DLD1 (cell line): ENCODE measurements around the gene ANKRD50.

Experiments used
- in situ Hi-C: cut with HindIII; loops from 2 replicates; pipeline ENCODE4 v1.10.0; 2017; ENCODE audit warnings: low sequenced_read_pairs

Gene ANKRD50

GRCh38 chr4:124636788-124637187 is 75.7 kb downstream of the ANKRD50 start:
- in situ Hi-C loops = no loop called here

GRCh38 chr4:124635331-124635730 is 77.2 kb downstream of the ANKRD50 start:
- in situ Hi-C loops = no loop called here

GRCh38 chr4:124633285-124633941 is 79.1 kb downstream of the ANKRD50 start:
- in situ Hi-C loops = no loop called here

GRCh38 chr4:124632439-124632838 is 80.1 kb downstream of the ANKRD50 start:
- in situ Hi-C loops = no loop called here

- in situ Hi-C loops = no loop called here
Observed at GRCh38 chr4:124631760-124632159, 80.8 kb downstream of the ANKRD50 start.

- in situ Hi-C loops = no loop called here
Observed at GRCh38 chr4:124629681-124630080, 82.9 kb downstream of the ANKRD50 start.
